ENCODE results near the gene TMEM273. TPM values are rescaled to one million over a fixed set of nuclear protein-coding genes. Genes with fewer than 3 reads are reported as not detected.

The TMEM273 gene
- total RNA-seq, 1 donor from 2014 or later = not detected

- no peak for TF ChIP-seq CTCF (IDR thresholded peaks at IDR 0.05; ENCODE audit: unreplicated experiment)
- Mint-ChIP-seq H3K9me3 (ENCODE audit: low read depth) (peaks cover 9% of the 10 kb centered on the region), H3K4me1 (ENCODE audit: low read depth) (peaks cover 4% of the 10 kb centered on the region), H3K27me3 (peaks cover 9% of the 10 kb centered on the region), H3K36me3 (ENCODE audit: insufficient read depth) (no peaks in the 10 kb centered on the region), H3K27ac (no peak overlapping the region), H3K4me3 (ENCODE audit: low read depth) (no peak overlapping the region)
- no peak for DNase-seq (ENCODE audit: low spot score, unreplicated experiment)
Observed at GRCh38 chr10:49138361-49138891, 49.8 kb downstream of the TMEM273 start.

- Mint-ChIP-seq H3K4me1 (ENCODE audit: low read depth) (no peaks in the 10 kb centered on the region), H3K4me3 (ENCODE audit: low read depth) (no peak overlapping the region), H3K27ac (no peak overlapping the region), H3K9me3 (ENCODE audit: low read depth) (peaks cover 9% of the 10 kb centered on the region), H3K36me3 (ENCODE audit: insufficient read depth) (no peaks in the 10 kb centered on the region), H3K27me3 (peaks cover 9% of the 10 kb centered on the region)
- DNase-seq (ENCODE audit: low spot score, unreplicated experiment) = no peak
- TF ChIP-seq CTCF (IDR thresholded peaks at IDR 0.05; ENCODE audit: unreplicated experiment) = no peak
Observed at GRCh38 chr10:49136525-49136924, 51.7 kb downstream of the TMEM273 start.

- no peak for DNase-seq (ENCODE audit: low spot score, unreplicated experiment)
Observed at GRCh38 chr10:49135575-49136313, 52.4 kb downstream of the TMEM273 start.

DNA sequence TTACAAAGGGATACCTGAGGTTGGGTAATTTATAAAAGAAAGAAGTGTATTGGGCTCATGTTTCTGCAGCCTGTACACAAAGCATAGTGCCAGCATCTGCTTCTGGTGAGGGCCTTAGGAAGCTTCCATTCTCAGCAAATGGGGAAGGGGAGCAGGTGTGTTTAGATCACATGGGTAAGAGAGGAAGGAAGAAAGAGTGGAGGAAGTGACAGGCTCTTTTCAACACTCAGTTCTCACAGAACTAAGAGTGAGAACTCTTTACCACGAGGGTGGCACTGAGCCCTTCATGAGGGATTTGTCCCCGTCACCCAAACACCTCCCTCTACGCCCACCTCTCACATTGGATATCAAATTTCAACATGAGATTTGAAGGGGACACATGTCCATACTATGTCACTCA lies 53.9 kb downstream of the TMEM273 start:
- H3K4me1 Mint-ChIP-seq (ENCODE audit: low read depth) = no peaks in the 10 kb centered on the region

More at GRCh38 chr10:49135575-49136313, 52.4 kb downstream of the TMEM273 start:
- TF ChIP-seq CTCF (IDR thresholded peaks at IDR 0.05; ENCODE audit: unreplicated experiment) = no peak
- Mint-ChIP-seq H3K27me3 (peaks cover 13% of the 10 kb centered on the region), H3K27ac (no peak overlapping the region), H3K4me3 (ENCODE audit: low read depth) (no peak overlapping the region), H3K4me1 (ENCODE audit: low read depth) (no peaks in the 10 kb centered on the region), H3K36me3 (ENCODE audit: insufficient read depth) (no peaks in the 10 kb centered on the region), H3K9me3 (ENCODE audit: low read depth) (peaks cover 9% of the 10 kb centered on the region)

More for the DNA sequence above, 53.9 kb downstream of the TMEM273 start:
- Mint-ChIP-seq H3K9me3 (ENCODE audit: low read depth) (peaks cover 9% of the 10 kb centered on the region), H3K36me3 (ENCODE audit: insufficient read depth) (no peaks in the 10 kb centered on the region), H3K27me3 (peaks cover 16% of the 10 kb centered on the region), H3K27ac (no peak overlapping the region), H3K4me3 (ENCODE audit: low read depth) (no peak overlapping the region)
- DNase-seq (ENCODE audit: low spot score, unreplicated experiment) = no peak
- no peak for TF ChIP-seq CTCF (IDR thresholded peaks at IDR 0.05; ENCODE audit: unreplicated experiment)

Measured in progenitor cell of endocrine pancreas (in vitro differentiated cells).